GM21737 (cell line): ENCODE data around the gene SLCO3A1.
"Not testable (repeated sequence)": the region's sequence is repeated elsewhere in the genome, so short reads cannot be mapped to it uniquely, and the experiment has no call there.

Experiments used
- ATAC-seq: cut with Tn5 transposase; IDR thresholded peaks from one replicate; pipeline ENCODE4 v1.9.1; 2021; ENCODE audit warnings: mild to moderate bottlenecking, moderate library complexity; ENCODE audit not compliant: unreplicated experiment

Gene SLCO3A1

DNA sequence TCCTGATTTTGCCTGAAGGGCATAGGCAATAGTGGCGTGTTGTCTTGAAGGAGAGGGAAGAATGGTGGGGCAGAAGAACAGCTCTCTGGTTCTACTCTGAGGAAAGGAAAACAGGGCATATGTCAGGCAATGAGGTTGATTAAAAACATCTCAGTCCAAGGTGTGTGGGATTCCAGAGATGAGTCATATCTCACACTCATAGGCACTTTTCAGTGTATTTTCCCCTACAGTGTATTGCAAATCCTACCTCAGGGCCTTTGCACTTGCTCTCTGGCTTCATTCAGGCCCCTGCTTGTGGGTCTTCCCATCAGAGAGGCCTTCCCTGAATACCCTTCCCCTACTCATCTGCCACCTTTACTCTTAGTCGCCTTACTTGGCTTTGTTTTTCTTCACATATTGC is 107.8 kb downstream of the SLCO3A1 start:
- no peak for ATAC-seq

DNA sequence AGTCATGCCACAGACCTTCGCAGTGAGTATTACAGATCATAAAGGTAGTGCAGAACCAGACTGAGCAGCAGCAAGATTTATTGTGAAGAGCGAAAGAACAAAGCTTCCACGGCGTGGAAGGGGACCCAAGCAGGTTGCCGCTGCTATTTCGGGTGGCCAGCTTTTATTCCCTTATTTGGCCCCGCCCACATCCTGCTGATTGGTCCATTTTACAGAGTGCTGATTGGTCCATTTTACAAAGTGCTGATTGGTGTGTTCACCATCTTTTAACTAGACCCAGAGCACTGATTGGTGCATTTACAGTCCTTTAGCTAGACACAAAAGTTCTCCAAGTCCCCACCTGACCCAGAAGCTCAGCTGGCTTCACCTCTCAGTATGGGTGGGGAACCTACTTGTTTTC is 110.2 kb downstream of the SLCO3A1 start:
- not testable (repeated sequence) for ATAC-seq

DNA sequence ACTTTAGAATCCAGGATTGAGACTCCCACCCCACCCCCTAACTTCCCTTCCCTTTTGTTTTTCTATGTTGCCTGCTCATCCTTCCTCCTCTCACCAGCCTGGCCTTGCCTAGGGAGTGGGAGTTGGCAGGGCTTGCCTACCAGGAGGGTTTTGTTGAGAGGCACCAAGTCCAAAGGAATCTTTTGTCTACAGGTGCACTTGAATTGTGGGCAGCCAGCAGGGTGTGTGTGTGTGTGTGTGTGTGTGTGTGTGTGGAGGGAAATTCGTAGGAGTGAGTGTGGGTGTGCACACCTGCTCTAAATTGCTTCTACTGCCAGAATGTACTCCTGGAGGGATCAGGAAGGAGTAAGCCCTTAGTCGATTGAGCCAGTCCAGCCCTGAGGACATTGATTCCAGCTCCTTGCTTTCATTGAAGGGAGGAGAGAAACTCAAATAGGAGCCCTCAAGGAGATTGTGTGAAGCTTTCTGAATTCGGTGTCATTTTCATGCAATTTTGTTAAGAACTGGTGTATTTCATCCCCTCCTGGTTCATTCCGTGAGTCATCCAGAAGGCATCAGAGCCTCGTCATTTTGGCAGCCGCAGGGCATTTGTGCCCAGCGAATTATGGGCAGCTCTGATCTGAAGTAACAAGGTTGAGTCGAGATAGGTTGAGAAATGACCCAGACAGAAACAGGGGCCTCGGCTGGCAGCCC is 112.1 kb downstream of the SLCO3A1 start:
- no peak for ATAC-seq

DNA sequence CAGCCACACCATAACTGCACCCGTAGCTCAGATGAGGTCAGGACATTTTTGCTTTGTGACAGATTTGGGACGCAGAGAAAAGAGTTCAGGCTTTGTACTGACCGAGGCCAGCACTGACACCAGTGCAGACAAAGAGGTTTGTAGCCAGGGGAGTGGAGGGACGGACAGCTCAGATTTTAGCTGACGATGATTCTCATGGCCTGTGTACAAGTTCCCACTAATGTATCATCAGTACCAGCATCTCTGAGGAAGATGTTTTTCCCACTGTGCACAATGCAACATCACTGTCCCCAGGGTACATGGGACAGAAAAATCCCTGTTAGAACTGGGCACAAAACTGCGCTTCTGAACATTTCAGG is 112.7 kb downstream of the SLCO3A1 start:
- ATAC-seq, result no peak

DNA sequence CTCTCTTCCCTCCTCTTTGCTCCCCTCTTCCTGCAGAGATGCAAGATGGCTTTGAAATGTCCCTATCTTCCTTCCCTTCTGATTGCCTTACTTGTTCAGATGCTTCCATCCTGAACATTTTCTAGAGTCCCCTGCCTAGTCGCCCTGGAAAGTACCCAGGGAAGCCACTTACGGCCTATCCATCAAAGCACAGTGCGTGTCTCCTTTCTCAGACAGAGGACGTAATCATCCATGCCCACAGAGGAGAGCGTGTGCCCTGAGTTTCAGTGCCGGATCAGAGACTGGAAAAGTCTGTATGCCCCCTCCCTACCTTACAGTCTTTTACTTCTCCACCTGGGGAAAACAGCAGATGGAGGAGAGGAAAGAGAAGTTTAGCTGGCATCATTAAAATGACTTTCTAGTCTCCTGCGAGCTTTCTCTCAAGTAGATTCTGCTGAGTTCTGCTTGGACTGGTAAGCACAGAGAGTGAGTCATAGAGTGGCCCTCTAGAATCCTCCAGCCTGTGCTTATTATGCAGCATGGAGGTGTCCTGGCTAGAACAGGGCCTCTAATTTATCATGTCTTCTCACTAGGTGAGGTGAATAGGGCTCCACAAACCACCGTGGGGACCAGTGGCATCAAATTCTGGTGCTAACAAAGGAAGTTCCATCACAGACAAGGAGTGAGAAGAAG is 114.6 kb downstream of the SLCO3A1 start:
- ATAC-seq, result no peak

DNA sequence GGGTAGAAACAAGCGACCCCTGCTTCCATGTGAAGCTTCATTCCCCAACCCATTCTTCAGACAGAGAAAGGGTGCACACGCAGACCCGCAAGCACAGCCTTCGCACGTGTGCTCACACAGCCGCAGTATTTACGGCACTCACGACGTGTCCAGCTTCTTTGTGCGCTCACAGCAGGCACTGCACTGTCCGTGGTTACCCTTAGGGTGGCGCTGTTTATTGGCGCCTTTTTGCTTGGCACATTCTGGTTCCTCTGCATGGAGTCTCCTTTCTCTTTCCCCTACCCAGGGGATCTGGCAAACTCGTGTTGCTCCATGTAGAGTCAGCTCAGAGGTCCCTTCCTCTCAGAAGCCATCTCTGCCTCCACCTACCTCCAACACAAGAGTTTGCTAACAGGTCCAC is 115.1 kb downstream of the SLCO3A1 start:
- no peak for ATAC-seq

DNA sequence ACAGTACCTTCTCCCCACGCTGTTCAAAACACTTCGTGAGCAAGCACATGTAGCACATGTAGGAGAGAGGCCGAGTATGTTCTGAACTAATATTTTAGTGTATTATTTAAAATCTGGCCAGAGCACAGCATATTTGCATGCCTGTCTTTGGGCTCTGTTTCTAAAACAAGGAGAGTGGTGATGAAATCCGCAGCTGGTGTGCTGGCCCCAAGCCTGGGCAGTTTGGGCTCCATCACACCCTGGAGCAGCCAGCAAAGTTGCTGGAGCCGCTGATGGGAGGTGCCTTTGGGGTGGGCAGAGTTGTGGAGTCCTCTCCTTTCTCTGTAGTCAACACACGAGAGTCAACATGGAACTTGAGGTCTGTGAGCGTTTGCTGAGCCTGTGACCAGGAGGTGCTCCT is 116.6 kb downstream of the SLCO3A1 start:
- no peak for ATAC-seq

DNA sequence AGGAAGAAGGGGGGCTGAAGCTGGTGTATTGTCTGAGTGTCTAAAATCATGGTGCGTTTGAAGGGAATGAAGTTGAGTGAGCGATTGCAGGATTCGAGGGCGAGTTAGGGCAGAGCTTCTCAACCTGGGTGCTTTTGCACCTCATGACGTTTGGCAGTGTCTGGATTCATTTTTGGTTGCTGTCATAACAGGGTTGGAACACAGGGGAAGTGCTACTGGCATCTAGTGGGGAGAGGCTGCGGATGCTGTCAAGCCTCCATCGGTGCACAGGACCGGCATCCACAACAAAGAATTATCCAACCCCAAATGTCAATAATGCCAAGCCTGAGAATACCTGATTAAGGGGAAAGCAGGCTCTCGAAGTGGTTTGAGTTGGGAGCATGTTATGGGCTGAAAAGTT is 120.0 kb downstream of the SLCO3A1 start:
- no peak for ATAC-seq

DNA sequence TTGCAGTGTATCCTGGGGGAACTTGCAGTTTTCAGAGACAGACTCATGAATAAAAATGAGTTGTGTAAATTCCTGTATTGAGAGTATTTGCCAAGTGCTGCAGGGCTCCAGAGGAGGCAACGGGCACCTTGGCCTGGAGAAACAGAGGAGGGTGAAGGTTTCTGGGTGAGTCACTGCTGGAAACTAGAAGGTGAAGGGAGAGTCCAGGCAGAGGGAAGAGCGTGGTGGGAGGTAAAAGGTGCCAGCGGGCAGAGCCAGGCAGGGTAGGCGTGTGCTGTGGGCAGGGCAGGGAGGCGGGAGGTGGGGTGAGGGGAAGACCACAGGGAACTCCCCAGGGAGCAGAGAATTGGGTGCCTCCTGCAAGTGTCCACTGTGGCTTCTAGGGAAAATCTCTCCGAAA is 120.8 kb downstream of the SLCO3A1 start:
- no peak for ATAC-seq

DNA sequence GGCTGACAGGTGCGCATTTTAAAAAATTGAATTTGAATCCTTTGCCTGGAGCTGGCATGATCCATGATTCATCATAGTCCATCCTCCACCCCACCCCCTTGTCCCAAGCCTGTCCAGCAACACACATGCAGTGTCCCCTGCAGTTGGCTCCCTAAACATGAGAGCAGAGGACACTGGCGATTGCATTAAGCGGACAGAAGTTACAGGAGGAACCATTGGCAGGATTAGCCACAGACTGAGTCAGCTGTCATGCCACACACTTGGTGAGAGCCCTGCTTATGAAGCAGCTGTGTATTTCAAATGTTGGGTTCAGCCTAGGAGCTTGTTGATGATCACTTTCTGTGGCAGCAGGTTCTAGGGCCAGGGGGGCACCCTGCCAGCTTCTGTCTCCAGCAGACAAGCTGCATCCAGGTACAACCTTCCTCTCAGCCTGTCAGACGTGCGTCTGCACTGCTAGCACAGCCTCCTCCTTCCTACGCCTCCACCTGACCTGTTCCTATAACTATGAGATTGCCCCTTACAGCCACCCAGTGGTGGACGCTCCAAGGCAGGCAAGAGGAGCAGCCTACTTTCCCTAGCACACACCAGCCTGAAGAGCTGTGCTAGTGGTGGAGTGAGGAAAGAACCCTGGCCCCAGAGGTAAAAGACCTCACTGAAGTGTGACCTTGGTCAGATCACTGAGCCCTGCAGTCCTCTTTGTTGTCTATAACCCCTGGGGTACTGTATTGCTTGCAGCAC is 121.9 kb downstream of the SLCO3A1 start:
- no peak for ATAC-seq

DNA sequence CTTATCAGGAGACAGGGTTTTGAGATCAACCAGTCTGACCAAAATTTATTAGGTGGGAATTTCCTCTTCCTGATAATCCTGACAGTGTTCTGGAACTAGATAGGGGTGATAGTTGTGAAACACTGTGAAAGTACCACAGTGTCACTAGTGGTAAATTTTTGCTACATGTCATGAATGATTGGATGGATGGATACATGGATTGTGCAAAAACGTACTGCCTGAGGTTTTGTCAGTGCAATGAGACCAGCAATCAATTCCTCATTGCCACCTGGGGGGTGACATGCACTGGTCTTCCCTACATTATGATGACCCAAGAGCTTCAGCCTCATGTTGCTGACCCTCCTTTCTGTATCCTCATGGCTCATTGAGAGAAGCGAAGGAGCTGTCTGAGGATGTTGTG is 123.5 kb downstream of the SLCO3A1 start:
- ATAC-seq, result no peak

DNA sequence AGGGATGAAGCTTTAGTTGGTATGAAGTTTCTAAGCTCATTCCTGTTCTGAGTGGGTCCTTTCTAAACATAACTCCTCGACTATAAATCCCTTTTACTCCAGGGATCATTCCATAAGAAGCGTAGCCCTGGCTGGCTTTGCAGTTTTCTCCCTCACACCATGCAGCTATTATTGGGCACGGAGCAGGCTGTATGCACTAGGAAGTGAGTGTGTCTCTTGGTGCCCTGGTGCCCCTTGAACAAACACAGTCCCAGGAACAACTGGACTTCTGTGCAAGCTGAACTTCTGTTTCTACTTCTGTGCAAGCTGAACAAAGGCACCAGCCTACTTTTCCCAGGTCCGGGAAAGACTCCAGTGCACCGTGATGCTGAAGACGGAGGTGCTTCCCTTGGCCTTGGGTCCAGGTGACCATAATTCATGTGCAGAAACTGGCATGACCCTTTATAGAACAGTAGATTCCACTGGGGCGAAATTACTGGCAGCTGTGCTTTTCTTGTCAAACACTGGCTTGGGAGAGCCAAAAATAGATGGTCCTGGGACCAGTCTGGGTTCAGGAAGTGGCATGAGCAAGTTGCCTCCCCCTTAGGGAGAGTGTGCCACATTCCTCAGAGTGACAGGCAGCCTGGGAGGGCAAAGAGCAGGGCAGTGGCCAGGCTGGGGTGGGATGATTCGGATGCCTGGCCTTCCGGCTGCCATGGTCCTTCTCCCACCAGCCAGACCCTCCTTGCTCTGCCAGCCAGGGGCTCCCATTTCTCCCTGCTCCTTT is 127.2 kb downstream of the SLCO3A1 start:
- ATAC-seq, result no peak

DNA sequence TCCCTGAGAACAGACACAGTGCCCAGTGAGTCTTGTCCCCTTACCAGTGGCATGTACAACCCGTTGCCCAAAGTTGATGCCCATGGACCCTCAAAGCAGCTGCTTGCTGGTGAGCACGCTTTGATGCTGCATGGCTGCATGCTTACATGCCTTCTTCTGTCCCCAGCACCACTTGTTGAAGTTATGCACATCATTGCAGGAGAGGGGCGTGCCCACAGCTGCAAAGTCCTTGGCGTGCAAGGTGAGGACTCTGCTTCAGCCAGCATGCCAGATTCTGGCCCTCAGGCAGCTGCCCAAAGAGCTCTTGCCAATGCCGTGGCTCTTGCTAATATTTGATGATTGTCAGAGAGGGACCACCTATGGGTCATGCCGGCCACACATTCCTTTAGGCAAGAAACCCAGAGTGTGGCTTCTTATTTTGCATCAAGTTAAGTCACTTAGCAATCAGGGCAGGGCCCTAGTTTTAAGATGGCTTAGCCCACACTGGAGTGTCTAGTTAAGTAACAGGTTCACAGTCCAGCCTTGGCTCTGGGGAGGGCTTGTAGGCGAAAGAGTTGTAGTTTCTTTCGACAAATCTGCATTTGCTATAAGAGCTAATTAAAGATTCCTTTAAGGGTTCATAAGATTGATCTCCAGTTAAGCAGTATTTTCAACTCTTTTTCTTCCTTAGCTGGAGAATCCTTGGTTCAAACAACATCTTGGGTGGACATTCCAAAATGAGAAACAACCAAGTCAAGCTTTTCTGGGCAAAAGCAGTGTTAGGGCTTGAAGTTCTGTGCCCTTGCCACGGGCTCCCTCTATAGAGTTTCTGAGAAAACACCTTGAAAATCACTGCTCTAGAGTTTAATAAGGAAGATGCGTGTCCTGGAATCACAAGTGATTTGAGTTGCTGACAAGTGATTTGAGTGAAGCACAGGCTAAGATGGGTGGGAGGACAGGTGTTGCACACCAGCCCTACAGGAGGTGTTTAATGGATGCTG is 128.6 kb downstream of the SLCO3A1 start:
- ATAC-seq, result no peak

DNA sequence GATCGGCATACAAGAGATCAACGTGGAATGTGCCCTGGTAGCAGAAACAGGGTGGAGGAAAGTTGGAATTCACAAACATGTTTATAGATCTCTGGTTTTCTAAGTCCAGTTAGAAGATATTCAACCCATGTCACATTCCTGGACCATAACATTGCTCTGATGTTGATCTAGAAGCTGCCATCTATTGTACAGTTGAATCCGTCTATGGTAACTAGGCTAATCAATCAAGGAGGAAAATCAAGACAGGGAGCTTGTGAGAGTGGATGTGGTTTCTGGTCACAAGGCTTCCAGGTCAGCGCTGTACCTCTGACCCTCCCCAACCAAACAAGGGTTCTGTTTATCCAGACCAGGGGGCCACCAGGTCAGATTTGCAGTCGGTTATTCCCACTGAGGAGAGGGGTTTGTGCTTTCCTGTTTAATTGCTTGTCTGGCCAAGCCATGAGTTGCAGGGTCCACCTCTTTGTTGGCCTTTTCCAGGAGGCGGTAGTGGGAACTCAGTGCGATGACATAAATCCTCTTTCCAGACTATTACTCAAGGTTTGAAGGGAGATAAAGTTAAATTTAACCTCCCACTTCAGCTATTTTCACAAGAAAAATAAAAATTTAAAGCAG is 130.3 kb downstream of the SLCO3A1 start:
- no peak for ATAC-seq

DNA sequence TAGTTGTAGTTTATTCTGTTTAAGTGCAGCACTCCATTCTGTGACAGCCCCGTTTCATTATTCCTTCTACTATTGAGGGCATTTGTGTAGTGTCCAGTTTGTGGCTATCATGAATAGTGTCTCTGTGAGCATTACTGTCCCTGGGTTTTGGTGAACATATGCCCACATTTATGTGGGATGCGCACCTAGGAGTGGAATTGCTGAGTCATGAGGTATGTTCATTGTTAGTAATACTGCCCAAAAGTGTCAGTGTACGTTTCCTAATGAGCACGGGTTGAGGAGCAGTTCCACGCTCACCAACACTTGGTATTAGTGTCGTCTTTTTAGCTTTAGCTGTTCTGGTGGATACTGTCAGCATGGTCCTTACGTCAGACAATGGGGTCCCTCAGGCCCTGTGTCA is 131.8 kb downstream of the SLCO3A1 start:
- no peak for ATAC-seq

DNA sequence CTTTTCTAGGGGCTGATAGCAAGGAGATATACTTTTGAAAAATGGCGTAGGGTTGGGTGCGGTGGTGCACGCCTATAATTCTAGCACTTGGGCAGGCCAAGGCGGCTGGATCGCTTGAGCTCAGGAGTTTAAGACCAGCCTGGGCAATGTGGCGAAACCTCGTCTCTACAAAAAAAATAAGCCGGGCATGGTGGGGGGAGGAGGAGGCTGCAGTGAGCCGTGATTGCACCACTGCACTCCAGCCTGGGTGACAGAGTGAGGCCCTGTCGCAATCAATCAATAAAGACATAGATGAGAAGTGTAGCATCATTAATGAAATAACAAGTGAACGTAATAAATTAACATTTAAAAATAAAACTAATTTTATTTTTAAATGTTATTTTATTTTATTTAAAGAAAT is 134.6 kb downstream of the SLCO3A1 start:
- no peak for ATAC-seq

DNA sequence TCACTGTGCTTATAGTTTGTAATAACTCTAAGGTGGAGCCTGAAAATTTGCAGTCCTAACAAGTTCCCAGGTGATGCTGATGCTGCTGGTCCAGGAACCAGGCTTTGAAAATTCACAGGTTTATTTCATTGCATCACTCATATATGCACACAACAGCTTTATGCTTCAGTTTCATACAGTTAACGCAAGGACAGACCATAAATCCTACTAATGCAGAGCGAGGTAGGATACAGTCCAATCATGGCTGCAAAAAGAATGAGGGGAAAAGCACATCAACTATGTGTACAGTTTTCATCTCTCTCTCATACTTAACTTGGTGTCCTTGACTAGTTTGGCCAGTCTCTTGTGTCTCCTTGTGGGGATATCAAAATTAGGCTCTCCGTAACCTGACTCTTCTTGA is 135.1 kb downstream of the SLCO3A1 start:
- ATAC-seq, result no peak

DNA sequence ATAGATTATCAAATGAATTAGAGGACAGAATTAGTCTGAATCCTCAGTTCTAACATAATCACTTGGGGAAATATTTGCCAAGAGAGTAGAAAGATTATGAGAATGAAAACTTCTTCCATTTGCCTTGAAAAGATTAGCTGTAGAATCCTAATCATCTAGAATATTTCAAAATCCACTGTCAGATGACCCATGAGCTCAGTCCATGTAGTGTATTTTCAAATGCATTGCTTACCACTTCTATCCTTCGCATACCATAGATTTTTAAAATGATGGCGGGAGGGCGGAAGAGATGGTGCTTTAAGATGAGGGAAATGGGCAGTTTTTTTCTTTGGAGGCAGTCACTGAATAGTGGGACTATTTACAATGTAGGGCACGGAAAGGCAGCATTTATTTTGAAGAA is 136.3 kb downstream of the SLCO3A1 start:
- ATAC-seq, result no peak

DNA sequence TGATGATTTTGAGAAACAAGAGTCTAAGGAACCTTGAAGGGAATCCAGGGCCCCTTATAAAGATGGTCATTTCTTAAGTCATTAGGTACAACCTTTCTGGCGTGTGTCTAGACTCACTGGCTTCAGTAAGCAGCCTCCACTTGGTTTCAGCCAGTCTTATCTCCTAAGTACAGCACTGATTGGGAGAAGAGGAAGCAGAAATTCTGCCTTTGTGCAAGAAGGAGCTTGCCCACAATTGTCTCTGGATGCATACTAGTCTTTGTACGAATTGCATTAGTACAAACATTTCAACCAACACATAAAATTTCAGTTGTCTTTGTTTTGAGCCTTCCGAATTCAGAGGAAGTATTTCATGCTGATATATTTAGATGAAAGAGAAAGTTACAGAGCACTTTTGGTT is 139.4 kb downstream of the SLCO3A1 start:
- no peak for ATAC-seq

DNA sequence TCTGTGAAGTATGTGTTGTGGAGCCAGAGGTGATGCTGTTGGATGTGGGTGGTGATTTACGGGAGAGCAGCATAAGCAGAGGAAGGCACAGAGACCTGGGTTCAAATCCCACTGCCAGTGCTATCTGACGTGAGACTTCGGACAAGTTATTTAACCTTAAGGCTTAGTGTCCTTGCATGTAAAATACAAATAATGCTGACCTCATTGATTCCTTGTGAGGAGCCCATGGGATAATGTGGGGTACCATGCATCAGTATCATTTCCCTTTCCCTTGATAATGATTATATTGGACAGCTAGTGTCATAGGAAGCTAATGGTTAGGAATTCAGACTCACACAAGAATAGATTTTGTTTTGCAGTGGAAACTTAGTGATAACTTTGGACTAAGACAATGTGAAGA is 141.6 kb downstream of the SLCO3A1 start:
- no peak for ATAC-seq
